ENCODE results near the gene MSN.
"Not testable (repeated sequence)": the region's sequence is repeated elsewhere in the genome, so short reads cannot be mapped to it uniquely, and the experiment has no call there.

The MSN gene

GRCh38 chrX:65720381-65720964 lies 53.0 kb downstream of the MSN start:
- DNase-seq (ENCODE audit: low spot score), result no peak

DNA sequence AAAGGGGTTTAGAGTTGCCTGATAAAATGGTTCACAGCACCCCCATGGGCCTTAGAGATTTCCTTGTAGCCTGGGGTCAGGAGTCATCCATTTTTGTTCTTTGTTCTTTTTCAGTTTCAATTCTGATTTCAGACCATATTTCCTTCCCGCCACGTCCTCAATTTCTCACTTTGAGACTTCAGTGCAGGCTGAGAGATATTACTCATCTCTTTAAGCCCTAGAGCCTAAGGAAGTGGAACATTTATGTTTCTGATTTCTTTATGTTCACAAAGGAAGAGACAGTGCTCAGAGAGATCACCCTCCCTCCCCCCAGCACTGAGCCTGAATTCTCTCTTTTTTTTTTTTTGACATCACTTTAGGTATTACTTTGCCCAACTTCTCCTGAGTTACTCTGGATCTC lies 56.3 kb downstream of the MSN start:
- no peak for DNase-seq (ENCODE audit: low spot score)

GRCh38 chrX:65726715-65727114 lies 59.3 kb downstream of the MSN start:
- no peak for DNase-seq (ENCODE audit: low spot score)

DNA sequence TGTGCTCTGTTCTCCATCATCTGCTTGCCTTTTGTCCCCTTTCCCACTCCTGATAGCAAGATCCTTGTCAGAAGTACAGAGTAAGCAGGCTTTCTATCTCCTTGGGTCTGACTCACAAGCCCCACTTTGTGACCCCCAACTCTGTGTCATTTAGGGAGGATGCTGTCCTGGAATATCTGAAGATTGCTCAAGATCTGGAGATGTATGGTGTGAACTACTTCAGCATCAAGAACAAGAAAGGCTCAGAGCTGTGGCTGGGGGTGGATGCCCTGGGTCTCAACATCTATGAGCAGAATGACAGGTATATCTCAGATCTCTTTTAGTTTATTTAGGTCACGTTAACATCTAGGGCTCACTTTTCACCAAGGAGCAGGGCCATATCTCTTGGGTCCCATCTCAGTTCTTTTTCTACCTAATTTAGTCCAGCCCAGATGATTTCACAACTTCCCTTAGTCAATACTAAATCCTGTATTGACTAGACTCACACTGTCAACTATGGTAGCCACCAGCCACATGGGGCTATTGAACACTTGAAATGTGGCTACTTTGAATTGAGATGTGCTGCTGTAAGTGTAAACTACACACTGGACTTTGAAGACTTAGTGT lies 64.3 kb downstream of the MSN start:
- DNase-seq (ENCODE audit: low spot score), result no peak

DNA sequence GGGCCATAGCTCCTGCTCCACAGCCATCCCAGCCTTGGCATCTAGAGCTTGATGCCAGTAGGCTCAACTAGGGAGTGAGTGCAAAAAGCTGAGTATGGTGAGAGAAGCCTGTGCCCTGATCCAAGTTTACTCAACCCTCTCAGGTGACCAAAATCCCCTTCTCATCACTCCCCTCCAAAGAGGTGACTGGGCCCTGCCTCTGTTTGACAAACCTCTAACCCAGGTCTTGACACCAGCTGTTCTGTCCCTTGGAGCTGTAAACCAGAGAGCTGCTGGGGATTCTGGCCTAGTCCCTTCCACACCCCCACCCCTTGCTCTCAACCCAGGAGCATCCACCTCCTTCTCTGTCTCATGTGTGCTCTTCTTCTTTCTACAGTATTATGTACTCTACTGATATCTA lies 73.5 kb downstream of the MSN start:
- DNase-seq (ENCODE audit: low spot score), result no peak

DNA sequence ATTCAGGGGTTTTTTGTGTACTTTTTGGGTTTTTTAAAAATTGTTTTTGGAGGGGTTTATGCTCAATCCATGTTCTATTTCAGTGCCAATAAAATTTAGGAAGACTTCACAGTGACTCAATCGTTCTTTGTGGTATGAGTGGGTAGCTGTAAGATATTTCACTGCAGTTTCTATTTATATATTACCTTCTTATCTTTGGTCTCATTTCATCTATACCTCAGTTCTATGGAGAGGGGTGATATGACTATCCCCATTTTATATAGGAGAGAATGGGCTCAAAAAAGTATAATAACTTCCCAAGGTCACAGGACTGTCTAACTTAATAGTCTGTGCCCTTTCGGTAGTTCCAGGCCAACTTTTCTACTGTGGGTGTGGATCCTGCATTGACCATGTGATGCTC lies 74.4 kb downstream of the MSN start:
- no peak for DNase-seq (ENCODE audit: low spot score)

- DNase-seq (ENCODE audit: low spot score), result no peak
These were observed 77.5 kb downstream of the MSN start for GRCh38 chrX:65744965-65745364.

GRCh38 chrX:65745427-65745826 lies 78.0 kb downstream of the MSN start:
- no peak for DNase-seq (ENCODE audit: low spot score)

DNA sequence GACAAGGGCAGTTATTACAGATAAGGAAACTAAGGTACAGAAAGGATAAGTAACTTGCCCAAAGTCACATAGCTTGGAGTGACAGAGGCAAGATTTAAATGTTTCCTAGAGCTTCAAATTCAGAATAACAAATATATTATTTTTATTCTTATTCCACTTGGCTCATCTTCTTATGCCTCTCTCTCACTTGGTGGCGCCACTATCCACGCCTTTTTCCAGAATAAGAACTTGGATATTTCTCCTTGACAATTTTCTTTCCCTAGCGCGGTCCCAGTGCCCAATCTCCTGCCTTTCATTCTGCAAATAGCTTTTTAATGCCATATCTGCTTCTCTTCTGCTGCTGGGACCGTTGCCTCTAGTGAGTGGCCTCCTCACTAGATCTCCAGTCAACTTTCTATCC lies 78.5 kb downstream of the MSN start:
- DNase-seq (ENCODE audit: low spot score), result no peak

- DNase-seq (ENCODE audit: low spot score), result no peak
These were observed 83.4 kb downstream of the MSN start for GRCh38 chrX:65750674-65751469.

GRCh38 chrX:65751519-65751918 lies 84.1 kb downstream of the MSN start:
- no peak for DNase-seq (ENCODE audit: low spot score)

DNA sequence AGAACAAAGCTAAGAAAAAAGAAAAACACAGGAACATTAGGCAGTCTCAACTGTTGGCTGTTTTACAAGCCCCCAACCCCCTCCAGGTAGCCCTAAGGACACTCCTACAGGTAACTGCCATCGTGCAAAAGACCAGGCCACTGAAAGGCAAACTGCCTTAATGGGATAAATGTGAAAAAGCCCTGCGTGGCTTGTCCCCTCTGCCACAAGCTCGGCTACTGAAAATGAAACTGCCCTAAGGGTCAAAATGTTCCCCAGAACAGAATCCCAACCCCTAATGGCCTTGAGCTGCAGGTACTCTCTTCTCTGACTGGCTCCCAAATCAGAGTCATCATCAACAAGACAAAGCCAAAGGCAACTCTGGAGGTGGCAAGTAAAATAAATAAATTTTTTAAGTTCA lies 84.8 kb downstream of the MSN start:
- no peak for DNase-seq (ENCODE audit: low spot score)

- DNase-seq (ENCODE audit: low spot score), result no peak
These were observed 88.3 kb downstream of the MSN start for GRCh38 chrX:65755786-65756185.

DNA sequence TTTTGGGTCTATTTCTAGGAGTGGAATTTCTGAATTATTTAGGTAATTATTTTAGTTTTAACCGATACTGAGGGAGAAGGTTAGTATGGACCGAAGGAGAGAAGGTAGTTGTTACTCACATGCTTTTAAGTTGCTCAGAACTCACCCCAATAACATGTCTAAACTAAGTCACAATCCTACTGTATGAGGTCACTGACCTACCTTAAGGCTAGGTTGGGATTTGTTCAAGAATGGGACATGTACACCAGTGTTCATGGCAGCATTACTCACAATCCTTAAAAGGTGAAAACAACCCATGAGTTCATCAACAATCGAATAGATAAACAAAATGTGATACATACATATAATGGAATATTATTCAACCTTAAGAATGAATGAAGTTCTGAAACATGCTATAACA lies 90.5 kb downstream of the MSN start:
- DNase-seq (ENCODE audit: low spot score), result no peak

GRCh38 chrX:65758505-65758904 lies 91.1 kb downstream of the MSN start:
- no peak for DNase-seq (ENCODE audit: low spot score)

GRCh38 chrX:65759525-65759924 lies 92.1 kb downstream of the MSN start:
- DNase-seq (ENCODE audit: low spot score), result not testable (repeated sequence)

DNA sequence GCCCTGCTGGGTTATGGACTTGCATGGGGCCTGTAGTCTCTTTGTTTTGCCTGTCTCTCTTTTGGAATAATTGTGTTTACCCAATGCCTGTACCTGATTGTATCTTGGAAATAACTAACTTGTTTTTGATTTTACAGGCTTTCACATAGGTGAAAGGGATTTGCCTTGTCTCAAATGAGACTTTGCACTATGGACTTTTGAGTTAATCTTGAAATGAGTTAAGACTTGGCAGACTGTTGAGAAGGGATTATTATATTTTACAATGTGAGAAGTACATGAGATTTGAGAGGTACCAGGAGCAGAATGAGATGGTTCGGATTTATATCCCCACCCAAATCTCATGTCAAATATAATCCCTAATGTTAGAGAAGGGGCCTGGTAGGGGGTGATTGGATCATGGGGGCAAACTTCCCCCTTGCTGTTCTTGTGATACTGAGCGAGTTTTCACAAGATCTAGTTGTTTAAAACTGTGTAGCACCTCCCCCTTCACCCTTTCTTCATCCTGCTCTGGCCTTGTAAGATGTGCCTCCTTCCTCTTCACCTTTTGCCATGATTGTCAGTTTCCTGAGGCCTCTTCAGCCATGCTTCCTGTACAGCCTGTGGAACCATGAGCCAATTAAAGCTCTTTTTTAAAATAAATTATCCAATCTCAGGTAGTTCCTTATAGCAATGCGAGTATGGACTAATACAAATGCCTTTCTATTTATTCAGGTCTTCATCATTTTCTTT lies 102.3 kb downstream of the MSN start:
- no peak for DNase-seq (ENCODE audit: low spot score)

GRCh38 chrX:65772842-65773241 lies 105.4 kb downstream of the MSN start:
- no peak for DNase-seq (ENCODE audit: low spot score)

- no peak for DNase-seq (ENCODE audit: low spot score)
These were observed 114.4 kb downstream of the MSN start for GRCh38 chrX:65781845-65782244.

DNA sequence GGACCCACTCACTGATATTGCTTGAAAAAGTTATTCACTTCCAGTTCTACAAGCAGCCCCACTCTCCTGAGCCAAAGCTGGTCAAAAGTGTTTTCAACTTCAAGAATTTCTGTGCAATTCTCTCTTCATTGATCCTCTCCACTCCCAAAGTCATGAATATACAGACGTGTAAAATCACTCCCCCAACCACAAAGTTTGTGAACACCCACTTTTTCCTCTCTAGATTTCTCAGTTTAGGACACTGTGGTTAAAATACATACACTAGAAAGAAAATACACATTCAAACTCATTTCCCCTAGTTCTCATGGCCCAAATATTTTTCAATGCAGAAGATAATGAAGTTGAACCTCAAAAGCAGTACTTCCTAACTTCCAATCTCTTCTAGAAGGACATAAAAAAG lies 116.3 kb downstream of the MSN start:
- DNase-seq (ENCODE audit: low spot score), result no peak
